HG02678 (cell line): ENCODE measurements around the gene SH3RF1.
"Not testable (repeated sequence)": the region's sequence is repeated elsewhere in the genome, so short reads cannot be mapped to it uniquely, and the experiment has no call there.

Experiments
- ATAC-seq: cut with Tn5 transposase; IDR thresholded peaks from one replicate; pipeline ENCODE4 v1.9.1; 2021; ENCODE audit warnings: mild to moderate bottlenecking, moderate library complexity; ENCODE audit not compliant: unreplicated experiment

The SH3RF1 gene

GRCh38 chr4:169229571-169230028, 41.2 kb downstream of the SH3RF1 start:
- no peak for ATAC-seq

- no peak for ATAC-seq
These were observed 42.7 kb downstream of the SH3RF1 start for GRCh38 chr4:169228076-169228475.

DNA sequence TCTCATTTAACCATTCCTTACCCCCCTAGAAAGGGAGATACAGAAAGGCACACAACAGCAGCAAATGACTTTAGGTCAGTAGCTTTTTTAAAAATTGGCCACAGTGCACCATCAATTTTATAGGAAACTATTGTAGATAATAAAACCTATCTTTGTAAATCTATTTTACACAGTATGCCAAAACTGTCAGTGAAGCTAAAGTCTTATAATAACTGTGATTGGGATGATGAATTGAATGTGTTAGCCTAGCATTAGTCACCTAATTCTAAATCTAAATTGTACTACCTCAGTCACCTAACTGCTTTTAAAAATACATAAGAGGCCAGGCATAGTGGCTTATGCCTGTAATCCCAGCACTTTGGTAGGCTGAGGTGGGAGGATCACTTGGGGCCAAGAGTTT, 44.2 kb downstream of the SH3RF1 start:
- no peak for ATAC-seq

GRCh38 chr4:169225812-169226211, 44.9 kb downstream of the SH3RF1 start:
- ATAC-seq = no peak

GRCh38 chr4:169225058-169225751, 45.6 kb downstream of the SH3RF1 start:
- ATAC-seq = no peak

DNA sequence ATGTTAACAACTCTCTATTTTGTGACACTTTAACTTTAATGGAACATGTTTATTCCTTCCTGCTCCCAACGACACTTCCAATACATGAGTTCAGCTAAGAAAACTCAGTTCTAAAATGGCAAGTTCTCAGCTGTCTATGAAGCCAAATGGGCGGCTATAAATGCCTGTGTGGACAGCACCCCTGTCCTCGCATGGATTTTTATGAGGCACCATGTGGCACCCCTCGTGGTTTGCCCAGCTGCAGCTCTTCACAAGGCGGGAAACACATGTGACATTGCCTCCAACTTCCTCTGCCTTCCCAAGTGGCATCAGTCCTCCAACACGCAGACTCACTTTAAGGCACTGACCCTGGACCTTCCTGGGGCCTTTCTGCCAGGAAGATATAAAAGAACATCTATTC, 48.0 kb downstream of the SH3RF1 start:
- no peak for ATAC-seq

- no peak for ATAC-seq
These were observed 49.1 kb downstream of the SH3RF1 start for GRCh38 chr4:169221662-169222061.

- no peak for ATAC-seq
These were observed 49.8 kb downstream of the SH3RF1 start for GRCh38 chr4:169220854-169221411.

DNA sequence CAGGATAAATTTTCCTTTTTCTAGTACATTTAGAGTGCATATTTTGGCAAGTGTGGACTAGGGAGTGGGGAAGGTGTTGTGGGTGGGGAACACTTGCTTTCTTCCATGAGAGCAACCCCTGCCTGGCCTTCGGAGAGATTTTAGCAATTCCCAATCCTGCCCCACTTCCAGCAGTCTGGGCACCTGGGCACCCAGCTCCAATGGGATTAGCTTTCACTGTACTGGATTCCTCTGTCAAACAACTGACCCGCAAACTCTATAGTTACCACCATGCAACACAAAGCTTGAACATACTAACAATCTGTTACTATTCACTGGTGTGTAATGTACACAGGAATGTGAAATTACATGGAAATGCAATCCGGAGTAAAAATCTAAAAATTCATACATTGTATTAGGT, 50.3 kb downstream of the SH3RF1 start:
- no peak for ATAC-seq

DNA sequence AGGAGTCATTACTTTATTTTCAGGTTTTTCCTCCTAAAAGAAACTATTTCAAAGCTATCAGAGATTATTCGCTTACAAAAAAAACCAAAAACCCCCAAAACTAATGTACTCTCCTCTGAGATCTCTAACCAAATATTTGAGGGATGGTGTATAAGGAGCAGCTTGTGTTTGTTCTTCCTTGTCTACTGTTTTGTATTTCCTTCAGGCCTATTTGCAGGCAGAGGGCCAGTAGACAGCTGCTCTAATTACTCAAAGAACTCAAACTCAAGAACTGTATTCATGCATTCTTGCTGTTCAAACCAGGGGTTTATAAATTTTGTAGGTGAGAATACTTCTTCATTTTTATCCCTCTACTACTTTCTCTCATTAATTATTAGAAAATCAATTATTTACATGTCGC, 51.3 kb downstream of the SH3RF1 start:
- no peak for ATAC-seq

- ATAC-seq = no peak
These were observed 55.1 kb downstream of the SH3RF1 start for GRCh38 chr4:169215656-169216055.

DNA sequence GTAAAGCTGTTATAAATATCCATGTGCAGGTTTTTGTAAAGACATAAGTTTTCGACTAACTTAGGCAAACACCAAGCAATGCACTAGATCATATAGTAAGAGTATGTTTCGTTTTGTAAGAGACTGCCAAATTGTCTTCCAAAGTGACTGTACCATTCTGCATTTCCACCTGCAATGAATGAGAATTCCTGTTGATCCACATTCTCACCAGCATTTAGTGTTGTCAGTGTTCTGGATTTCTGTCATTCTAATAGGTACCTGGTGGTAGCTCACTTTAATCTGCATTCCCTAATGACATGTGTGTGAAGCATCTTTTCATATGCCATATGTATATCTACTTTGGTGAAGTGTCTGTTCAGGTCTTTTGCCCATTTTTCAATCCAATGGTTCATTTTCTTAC, 57.8 kb downstream of the SH3RF1 start:
- ATAC-seq = no peak

GRCh38 chr4:169210504-169211118, 60.1 kb downstream of the SH3RF1 start:
- peak; percentile 93 for ATAC-seq

GRCh38 chr4:169209388-169209883, 61.3 kb downstream of the SH3RF1 start:
- ATAC-seq = no peak

DNA sequence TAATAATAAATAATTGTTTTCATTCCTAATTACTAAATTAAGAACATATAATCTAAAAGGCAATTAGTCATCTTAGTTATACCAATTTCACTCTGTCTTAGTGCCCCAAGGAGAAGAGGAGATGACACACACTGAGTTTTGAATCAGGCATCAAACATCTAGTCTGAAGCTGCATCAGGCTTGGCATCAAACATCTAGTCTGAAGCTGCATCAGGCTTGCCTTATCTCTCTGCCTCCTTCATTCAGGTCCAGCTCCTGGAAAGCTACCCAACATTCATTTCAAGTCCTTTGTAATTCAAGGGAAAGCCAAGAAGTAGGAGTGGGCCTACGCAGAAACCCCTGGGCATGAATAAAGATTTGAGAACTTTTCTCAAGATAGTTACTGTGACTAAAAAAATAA, 62.2 kb downstream of the SH3RF1 start:
- ATAC-seq = no peak

DNA sequence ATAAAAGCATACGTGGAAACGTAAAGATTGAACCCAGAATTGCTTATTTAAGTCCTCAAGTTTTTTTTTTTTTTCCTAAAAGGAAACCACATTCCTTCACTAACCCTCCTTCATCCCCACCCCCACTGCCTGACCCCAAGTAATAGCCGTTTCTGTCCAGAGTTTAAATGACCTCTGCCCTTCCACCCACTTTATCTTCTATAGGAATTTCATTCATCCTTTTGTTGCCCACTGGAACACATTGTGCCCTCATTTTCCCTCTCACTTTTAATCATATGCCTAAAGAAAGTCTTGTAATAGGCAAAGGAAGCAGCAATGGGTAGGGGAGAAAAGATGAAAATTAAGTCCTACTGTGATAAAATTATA, 62.7 kb downstream of the SH3RF1 start:
- no peak for ATAC-seq

GRCh38 chr4:169207436-169208089, 63.2 kb downstream of the SH3RF1 start:
- ATAC-seq = no peak

- ATAC-seq = no peak
These were observed 65.0 kb downstream of the SH3RF1 start for GRCh38 chr4:169205744-169206080.

- ATAC-seq = no peak
These were observed 65.5 kb downstream of the SH3RF1 start for GRCh38 chr4:169205075-169205743.

DNA sequence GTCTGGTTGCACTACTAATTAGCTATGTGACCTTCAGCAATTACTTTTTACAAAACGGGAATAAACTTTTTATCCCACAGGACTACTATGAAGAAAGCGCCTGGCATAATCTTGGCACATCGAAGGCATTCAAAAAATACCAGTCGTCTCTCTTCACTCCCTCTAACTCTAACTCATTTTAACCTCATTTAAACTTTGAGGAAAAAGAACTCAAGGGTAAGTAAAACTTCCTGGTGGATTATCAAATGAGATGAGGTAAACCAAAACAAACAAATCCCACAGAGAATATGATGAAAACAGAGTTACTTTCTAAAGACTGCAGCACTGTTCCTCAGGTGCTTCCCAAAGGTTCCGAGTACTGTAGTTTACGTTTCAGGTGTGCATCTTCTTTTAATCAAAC, 66.9 kb downstream of the SH3RF1 start:
- no peak for ATAC-seq

- not testable (repeated sequence) for ATAC-seq
These were observed 67.5 kb downstream of the SH3RF1 start for GRCh38 chr4:169203278-169203677.
